ENCODE results near the gene DNAJC6. TPM values are rescaled to one million over a fixed set of nuclear protein-coding genes. Genes with fewer than 3 reads are reported as not detected.
A peak's percentile ranks its signal among the peaks of the same experiment; 100 is the strongest.
"Not testable (repeated sequence)": the region's sequence is repeated elsewhere in the genome, so short reads cannot be mapped to it uniquely, and the experiment has no call there.

DNAJC6 gene
- total RNA-seq, 1 donor from 2014 or later, result 3.2 TPM

- DNase-seq (ENCODE audit: extremely low read depth, low read depth, low spot score), result no peak
Observed at GRCh38 chr1:65425006-65425405, 115.7 kb downstream of the DNAJC6 start.

DNA sequence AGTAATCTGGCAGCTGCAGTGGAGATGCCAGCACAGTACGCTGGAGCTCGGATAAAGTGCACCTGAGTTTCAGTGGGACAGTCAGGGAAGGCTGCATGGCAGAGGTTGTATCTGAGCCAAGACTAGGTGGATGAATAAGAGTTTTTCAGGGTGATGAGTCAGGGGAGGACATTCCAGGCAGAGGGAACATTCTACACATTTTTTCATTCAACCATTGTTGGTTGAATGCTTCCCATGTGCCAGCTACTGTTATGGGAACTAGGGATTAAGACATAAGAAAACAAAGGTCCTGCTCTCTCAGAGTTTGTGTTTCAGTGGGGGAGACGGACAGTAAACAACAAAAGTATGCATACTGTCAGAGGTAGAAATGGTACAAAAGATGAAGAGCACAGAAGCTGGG lies 116.4 kb downstream of the DNAJC6 start:
- peak; percentile 88 for DNase-seq (ENCODE audit: extremely low read depth, low read depth, low spot score)

DNA sequence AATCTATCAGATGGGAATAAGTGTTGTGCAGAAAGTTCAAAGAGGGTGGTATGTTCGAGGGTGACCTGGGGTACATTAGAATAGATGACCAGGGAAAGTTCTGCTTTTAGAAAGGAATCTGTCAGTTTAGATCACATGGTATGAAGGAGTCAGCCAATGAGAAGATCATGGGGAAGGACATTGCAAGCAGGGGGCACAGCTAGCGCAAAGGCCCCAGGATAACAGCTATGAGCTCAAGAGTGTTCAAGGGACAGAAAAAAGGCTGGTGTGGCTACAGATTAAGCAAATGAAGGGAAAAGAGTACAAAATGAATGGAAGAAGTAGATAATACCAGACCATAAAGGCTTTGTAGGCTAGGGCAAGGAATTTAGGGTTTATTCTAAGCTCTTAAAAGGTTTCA lies 119.7 kb downstream of the DNAJC6 start:
- no peak for DNase-seq (ENCODE audit: extremely low read depth, low read depth, low spot score)

- DNase-seq (ENCODE audit: extremely low read depth, low read depth, low spot score), result peak; percentile 98
Observed at GRCh38 chr1:65429806-65430205, 120.5 kb downstream of the DNAJC6 start.

DNA sequence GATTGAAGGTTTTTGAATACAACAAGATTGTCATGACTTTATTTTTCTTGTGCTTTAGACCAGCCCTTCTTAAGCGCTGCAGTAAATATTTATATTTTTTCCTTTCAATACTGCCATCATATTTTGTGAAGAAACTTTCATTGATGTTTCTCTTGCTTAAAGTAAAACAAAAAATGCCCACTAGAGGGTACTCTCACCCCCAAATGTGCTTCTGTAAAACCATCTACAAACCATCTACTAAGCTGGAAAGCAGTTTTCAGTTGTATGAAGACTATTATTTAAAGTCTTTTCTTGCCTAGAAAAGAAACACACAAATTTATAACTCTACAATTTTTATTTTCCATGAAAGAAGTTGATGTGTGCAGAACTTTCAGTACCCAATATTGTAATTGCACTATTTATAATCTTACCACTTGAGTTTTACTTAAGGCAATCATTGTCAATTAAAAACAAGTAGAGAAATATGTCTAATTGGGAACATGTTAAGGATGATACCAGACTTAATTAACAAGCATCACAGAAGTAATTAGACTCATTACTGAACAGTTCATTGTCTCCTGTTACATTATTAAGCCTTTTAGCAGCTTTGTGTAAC lies 121.9 kb downstream of the DNAJC6 start:
- DNase-seq (ENCODE audit: extremely low read depth, low read depth, low spot score), result no peak

DNA sequence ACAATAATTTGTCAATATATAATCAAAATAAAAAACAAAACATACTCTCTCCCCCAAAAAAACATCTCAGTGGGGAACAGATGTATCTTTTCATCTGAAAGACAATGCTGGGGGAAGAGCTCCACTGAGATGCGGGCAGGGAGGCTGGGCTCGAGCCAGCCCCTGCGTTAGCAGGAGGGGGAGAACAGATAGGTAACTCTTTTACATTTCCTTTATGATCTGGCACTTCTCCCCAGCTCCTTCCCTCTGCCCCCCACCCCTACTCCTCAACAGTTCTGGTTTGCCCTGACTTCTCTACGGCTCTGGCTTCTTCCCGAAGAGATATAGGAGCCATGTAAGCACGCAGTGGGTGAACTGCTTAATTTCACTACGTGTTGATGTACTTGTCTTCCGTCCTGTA lies 123.6 kb downstream of the DNAJC6 start:
- DNase-seq (ENCODE audit: extremely low read depth, low read depth, low spot score), result no peak

- DNase-seq (ENCODE audit: extremely low read depth, low read depth, low spot score), result no peak
Observed at GRCh38 chr1:65434255-65434654, 124.9 kb downstream of the DNAJC6 start.

DNA sequence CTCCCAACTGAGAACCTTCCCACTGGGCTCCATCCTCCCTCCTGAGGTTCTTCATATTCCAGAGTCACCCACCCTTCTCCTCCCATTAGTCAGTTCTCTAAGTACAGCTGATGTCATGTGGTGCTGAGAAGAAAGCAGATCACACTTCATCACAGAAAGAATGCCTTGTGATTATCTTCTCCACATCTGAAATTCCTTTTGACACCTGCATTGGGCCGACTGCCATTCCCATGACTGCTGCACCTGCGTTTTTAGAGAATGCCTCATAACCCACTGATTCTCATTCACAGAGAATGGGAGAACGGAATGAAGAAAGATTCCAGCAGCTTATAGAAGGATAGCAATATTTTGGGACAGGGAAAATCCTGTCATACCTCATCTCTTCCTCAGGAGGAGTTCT lies 125.4 kb downstream of the DNAJC6 start:
- DNase-seq (ENCODE audit: extremely low read depth, low read depth, low spot score), result no peak

GRCh38 chr1:65435987-65436386 lies 126.6 kb downstream of the DNAJC6 start:
- DNase-seq (ENCODE audit: extremely low read depth, low read depth, low spot score), result no peak

- no peak for DNase-seq (ENCODE audit: extremely low read depth, low read depth, low spot score)
Observed at GRCh38 chr1:65437616-65438015, 128.3 kb downstream of the DNAJC6 start.

GRCh38 chr1:65440322-65440900 lies 131.1 kb downstream of the DNAJC6 start:
- DNase-seq (ENCODE audit: extremely low read depth, low read depth, low spot score), result no peak

DNA sequence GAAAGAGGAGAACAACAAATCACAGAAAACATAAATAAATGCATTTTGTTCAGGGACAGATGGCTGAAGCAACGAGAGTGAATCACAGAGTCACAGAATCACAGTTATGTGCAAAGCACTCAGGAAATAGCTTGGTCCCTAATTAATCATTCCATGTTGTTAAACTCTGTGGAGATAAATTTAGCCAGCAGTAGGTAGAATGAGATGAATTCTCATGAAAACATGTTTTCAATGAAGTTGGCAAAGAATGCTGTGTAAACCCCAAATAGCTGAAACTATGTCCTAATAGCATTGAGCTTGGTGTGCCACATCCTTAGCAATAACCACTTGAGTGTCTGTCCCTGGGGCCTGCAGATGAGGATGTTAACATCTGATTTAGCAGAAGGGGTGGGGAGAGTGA lies 131.6 kb downstream of the DNAJC6 start:
- no peak for DNase-seq (ENCODE audit: extremely low read depth, low read depth, low spot score)

- no peak for DNase-seq (ENCODE audit: extremely low read depth, low read depth, low spot score)
Observed at GRCh38 chr1:65441464-65441863, 132.1 kb downstream of the DNAJC6 start.

GRCh38 chr1:65442442-65442841 lies 133.1 kb downstream of the DNAJC6 start:
- DNase-seq (ENCODE audit: extremely low read depth, low read depth, low spot score), result no peak

DNA sequence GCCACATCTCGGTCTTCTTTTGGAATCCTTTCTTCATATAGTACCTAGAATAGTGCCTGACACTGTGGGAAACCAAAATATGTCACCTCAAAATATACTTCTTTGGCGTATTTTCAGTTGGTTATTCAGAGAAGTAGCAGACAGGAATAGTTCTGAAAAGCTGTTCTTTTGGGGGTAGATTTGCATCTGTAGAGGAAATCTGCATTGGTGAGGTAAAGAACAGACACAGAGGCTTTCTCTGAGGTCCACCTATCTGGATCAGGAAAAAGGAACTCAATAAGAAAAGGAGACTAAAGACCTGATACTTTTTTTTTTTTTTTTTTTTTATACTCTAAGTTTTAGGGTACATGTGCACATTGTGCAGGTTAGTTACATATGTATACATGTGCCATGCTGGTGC lies 134.3 kb downstream of the DNAJC6 start:
- no peak for DNase-seq (ENCODE audit: extremely low read depth, low read depth, low spot score)

DNA sequence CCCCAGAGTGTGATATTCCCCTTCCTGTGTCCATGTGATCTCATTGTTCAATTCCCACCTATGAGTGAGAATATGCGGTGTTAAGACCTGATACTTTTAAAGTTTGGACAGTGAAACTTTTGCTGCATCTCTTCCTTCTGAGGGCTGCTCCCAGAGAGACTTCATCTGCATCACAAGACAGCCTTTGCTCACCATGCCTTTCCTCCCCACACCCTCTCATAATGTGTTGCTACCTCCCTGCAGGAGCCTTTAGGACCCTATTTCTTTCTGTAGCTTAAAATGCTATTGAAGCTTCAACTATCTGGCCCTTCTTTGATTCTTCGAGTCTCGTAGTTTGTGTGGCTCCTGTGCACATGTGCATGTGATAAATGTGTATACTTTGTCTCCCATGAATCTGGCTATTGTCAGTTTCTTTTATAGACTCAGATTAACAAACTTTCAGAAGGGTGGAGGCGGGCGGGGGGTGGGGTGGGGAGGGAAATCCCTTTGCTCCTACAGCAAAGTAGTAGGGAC lies 134.8 kb downstream of the DNAJC6 start:
- no peak for DNase-seq (ENCODE audit: extremely low read depth, low read depth, low spot score)

DNA sequence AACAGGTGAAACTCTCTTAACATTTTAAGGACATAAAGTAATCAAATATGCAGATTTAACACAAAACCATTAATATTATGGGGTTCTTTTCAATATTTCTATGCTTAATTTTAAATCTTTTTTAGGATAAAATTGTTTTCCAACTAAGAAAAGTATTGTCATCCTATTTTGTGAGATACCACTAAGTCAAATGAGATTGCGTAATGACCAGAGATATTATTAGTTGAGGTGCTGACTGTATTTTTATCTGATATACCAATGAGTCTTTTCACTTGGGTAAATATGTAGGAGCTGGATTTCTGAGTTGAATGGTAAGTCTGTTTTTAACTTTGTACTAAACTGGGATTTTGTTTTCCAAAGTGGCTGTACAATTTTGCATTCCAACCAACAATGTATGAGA lies 136.5 kb downstream of the DNAJC6 start:
- no peak for DNase-seq (ENCODE audit: extremely low read depth, low read depth, low spot score)

GRCh38 chr1:65449214-65449823 lies 140.0 kb downstream of the DNAJC6 start:
- DNase-seq (ENCODE audit: extremely low read depth, low read depth, low spot score), result no peak

DNA sequence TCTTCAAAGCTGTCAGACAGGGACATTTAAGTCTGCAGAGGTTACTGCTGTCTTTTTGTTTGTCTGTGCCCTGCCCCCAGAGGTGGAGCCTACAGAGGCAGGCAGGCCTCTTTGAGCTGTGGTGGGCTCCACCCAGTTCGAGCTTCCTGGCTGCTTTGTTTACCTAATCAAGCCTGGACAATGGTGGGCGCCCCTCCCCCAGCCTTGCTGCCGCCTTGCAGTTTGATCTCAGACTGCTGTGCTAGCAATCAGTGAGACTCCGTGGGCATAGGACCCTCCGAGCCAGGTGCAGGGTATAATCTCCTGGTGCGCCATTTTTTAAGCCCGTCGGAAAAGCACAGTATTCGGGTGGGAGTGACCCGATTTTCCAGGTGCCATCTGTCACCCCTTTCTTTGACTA lies 146.3 kb downstream of the DNAJC6 start:
- DNase-seq (ENCODE audit: extremely low read depth, low read depth, low spot score), result not testable (repeated sequence)

DNA sequence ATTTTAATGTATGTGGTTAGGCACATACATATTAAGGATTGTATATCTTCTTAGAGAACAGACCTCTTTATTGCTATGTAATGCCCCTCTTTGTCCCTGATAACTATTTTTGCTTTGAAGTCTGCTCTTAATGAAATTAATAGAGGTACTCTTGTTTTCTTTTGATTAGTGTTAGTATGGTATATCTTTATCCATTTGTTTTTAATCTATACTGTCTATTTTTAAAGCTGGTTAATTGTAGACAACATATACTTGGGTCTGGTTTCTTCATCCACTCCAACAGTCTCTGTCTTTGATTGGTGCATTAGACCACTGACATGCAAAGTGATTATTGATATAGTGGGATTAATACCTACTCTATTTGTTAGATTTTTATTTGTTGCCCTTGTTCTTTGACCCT lies 147.1 kb downstream of the DNAJC6 start:
- DNase-seq (ENCODE audit: extremely low read depth, low read depth, low spot score), result no peak

GRCh38 chr1:65457868-65458267 lies 148.5 kb downstream of the DNAJC6 start:
- no peak for DNase-seq (ENCODE audit: extremely low read depth, low read depth, low spot score)

DNA sequence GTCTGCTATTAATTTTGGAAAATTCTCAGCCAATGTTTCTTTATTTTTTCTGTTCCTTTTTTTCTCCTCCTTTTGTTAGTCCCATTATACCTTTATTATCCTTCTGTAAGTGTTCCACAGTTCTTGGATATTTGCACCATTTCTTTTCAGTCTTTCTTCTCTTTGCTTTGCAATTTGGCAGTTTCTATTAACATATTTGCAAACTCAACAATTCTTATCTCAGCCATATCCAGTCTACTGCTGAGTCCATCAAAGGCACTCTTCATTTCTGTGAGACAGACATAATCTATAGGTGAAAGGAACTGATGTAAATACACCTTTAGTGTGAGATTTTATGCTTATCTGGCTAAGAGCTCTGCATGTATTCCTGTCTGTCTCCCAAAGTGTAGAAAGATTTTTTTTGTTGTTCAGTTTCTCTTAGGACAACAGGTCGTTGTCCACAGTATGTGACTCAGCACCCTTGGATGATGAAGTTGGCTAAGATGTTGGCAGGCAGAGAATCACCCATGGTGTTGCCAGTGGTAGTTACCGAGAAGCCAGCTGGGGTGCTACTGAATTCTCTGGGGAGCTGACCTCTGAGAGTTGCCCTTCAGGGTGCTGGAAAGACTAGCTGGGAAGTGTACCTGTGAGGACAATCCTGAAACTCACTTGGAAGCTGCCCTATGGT lies 149.5 kb downstream of the DNAJC6 start:
- DNase-seq (ENCODE audit: extremely low read depth, low read depth, low spot score), result no peak
